ENCODE measurements around the gene AP1S3. TPM values are rescaled to one million over a fixed set of nuclear protein-coding genes. Genes with fewer than 3 reads are reported as not detected.

Gene AP1S3
- polyA plus RNA-seq, 2 of the 4 experiments (the other 2 are of a cell fraction): 42.9 to 57.0 TPM

- Histone ChIP-seq H3K4me3 (no peak overlapping the region), H3K9me3 (no peaks in the 10 kb centered on the region), H3K4me1 (peaks cover 41% of the 10 kb centered on the region), H3K27ac (peak overlapping the region in 1 of 2 experiments; percentile 38; a peak in 1 of 6 replicates), H3K4me2 (no peak overlapping the region)
- FAIRE-seq (no peak), ATAC-seq (no peak), DNase-seq (ENCODE audit: low read depth in 1 of 2, low spot score in 1 of 2) (no peak)
- TF ChIP-seq HOXB13 (CRISPR knock-in tag; IDR thresholded peaks at IDR 0.05; ENCODE audit: low read depth) (no peak), ATOH8 (CRISPR knock-in tag; IDR thresholded peaks at IDR 0.05; ENCODE audit: low read depth) (no peak), HOXA7 (CRISPR knock-in tag; IDR thresholded peaks at IDR 0.05) (no peak)
- ChIA-PET CTCF (no interaction called here), POLR2A (no interaction called here)
- 91% methylated on average over 8 of the region's 8 CpGs for WGBS (ENCODE audit: missing lambda C conversion rate)
Observed at GRCh38 chr2:223805008-223805407, 32.4 kb downstream of the AP1S3 start.

GRCh38 chr2:223801736-223802135 lies 35.6 kb downstream of the AP1S3 start:
- POLR2A ChIA-PET: interaction anchor here (1.0 kb wide), 1 partner anchor 13 kb away, joined by 3 read pairs; no protein-coding TSS in a partner anchor
- DNase-seq (ENCODE audit: low read depth in 1 of 2, low spot score in 1 of 2) (no peak), FAIRE-seq (no peak), ATAC-seq (no peak)
- 30% methylated on average over 5 of the region's 5 CpGs for WGBS (ENCODE audit: missing lambda C conversion rate)
- no peaks in the 10 kb centered on the region for H3K9me3 ChIP-seq
- H3K4me2 ChIP-seq: peak overlapping the region; percentile 35
- CTCF ChIA-PET: interaction anchor here (0.6 to 4.0 kb wide), 7 partner anchors 11 to 830 kb away, joined by 3 to 24 read pairs (median 4); partner anchors contain the start of gene SCG2
- no peak for TF ChIP-seq CTCF (IDR thresholded peaks at IDR 0.05)
- TF ChIP-seq TP53 (CRISPR knock-in tag; IDR thresholded peaks at IDR 0.05): no peak
- TF ChIP-seq ZFP36 (IDR thresholded peaks at IDR 0.05; ENCODE audit: borderline replicate concordance, partially characterized antibody): no peak
- no peak for TF ChIP-seq CEBPB (IDR thresholded peaks at IDR 0.05)
- no peak for TF ChIP-seq HOXB13 (CRISPR knock-in tag; IDR thresholded peaks at IDR 0.05; ENCODE audit: low read depth)
- TF ChIP-seq E2F6 (IDR thresholded peaks at IDR 0.05; ENCODE audit: borderline replicate concordance, low read depth): no peak
- TF ChIP-seq RFX5 (IDR thresholded peaks at IDR 0.05): no peak
- no peak for TF ChIP-seq EHMT2 (IDR thresholded peaks at IDR 0.05; ENCODE audit: low read depth)
- TF ChIP-seq REST (IDR thresholded peaks at IDR 0.05): no peak
- TF ChIP-seq BCL3 (IDR thresholded peaks at IDR 0.05): no peak
- TF ChIP-seq KDM5A (IDR thresholded peaks at IDR 0.05): no peak
- TF ChIP-seq FOSL2 (IDR thresholded peaks at IDR 0.05): no peak
- TF ChIP-seq FOSL2 (CRISPR knock-in tag; IDR thresholded peaks at IDR 0.05): no peak
- H3K27ac ChIP-seq: peak overlapping the region; percentile 75 to 85; a peak in 5 of 6 replicates
- H3K4me1 ChIP-seq: peaks cover 69% of the 10 kb centered on the region
- H3K4me3 ChIP-seq: no peak overlapping the region
